Measurements from ENCODE around the gene BRF1. TPM values are rescaled to one million over a fixed set of nuclear protein-coding genes. Genes with fewer than 3 reads are reported as not detected.

The BRF1 gene
- total RNA-seq, 1 experiment from 2014 or later = 41.2 TPM

GRCh38 chr14:105255021-105255507, 45.7 kb downstream of the BRF1 start (continued):
- TF ChIP-seq ATF3 (IDR thresholded peaks at IDR 0.05) = no peak
- TF ChIP-seq CBX3 (IDR thresholded peaks at IDR 0.05; ENCODE audit: low read depth) = no peak
- no peak for TF ChIP-seq TCF7L2 (IDR thresholded peaks at IDR 0.05; ENCODE audit: borderline replicate concordance, extremely low read depth, insufficient read depth, insufficient read length)
- no peak for TF ChIP-seq REST (IDR thresholded peaks at IDR 0.05; ENCODE audit: low read depth)
- TF ChIP-seq ZFX (IDR thresholded peaks at IDR 0.05) = no peak
- no peak for TF ChIP-seq YY1 (IDR thresholded peaks at IDR 0.05; ENCODE audit: extremely low read depth, insufficient replicate concordance, low read depth, low read length)
- no peak for TF ChIP-seq ELF1 (IDR thresholded peaks at IDR 0.05; ENCODE audit: borderline replicate concordance, low read depth)

- POLR2A ChIA-PET = no interaction called here
- intact Hi-C loops (cut with micrococcal nuclease) = no loop called here
- no peak overlapping the region for H2AFZ ChIP-seq (ENCODE audit: low read depth, low read length, poor library complexity, severe bottlenecking)
- H3K27ac ChIP-seq (ENCODE audit: low read depth, low read length) = no peak overlapping the region
- H3K36me3 ChIP-seq (ENCODE audit: control insufficient read depth in 1 of 2, insufficient read depth in 2 of 2, low read length in 2 of 2) = peaks cover 0 to 10% of the 10 kb centered on the region in 2 experiments; a peak in 2 of 4 replicates
- ATAC-seq = no peak
- no peaks in the 10 kb centered on the region for H3K9me3 ChIP-seq (ENCODE audit: control insufficient read depth in 1 of 2, insufficient read depth in 1 of 2, low read depth in 1 of 2, low read length in 2 of 2)
- H3K4me3 ChIP-seq (replicated peaks in 1 of 2; ENCODE audit: low read depth in 1 of 2, low read length in 2 of 2) = no peak overlapping the region
- H3K4me2 ChIP-seq (ENCODE audit: low read length) = no peak overlapping the region
- no peaks in the 10 kb centered on the region for H3K27me3 ChIP-seq (ENCODE audit: insufficient read depth, low read length)
- RAD21 ChIA-PET (ENCODE audit: low non-redundant PET in 1 of 2, low total read pairs in 2 of 2, uncharacterized antibody in 2 of 2, unreplicated experiment in 2 of 2) = no interaction called here
- peaks cover 0 to 9% of the 10 kb centered on the region in 2 experiments; a peak in 1 of 4 replicates for H3K4me1 ChIP-seq (ENCODE audit: control insufficient read depth in 1 of 2, insufficient read depth in 2 of 2, low read length in 2 of 2)
- no peak for DNase-seq (ENCODE audit: low read depth, low spot score)
- BruUV-seq (replicated peaks) = no TSS peak
- no peaks in the 10 kb centered on the region for H4K20me1 ChIP-seq (ENCODE audit: insufficient read depth)
- H3K79me2 ChIP-seq (ENCODE audit: insufficient read depth, low read length) = peaks cover 21% of the 10 kb centered on the region; the same call in 1 of the 2 replicates
- H3K9me2 ChIP-seq (ENCODE audit: insufficient read depth) = no peaks in the 10 kb centered on the region
- TF ChIP-seq MAX (IDR thresholded peaks at IDR 0.05) (no peak), POLR2AphosphoS5 (IDR thresholded peaks at IDR 0.05; ENCODE audit: low read depth, low read length) (no peak), ELF1 (IDR thresholded peaks at IDR 0.05; ENCODE audit: borderline replicate concordance, low read depth) (no peak), SIN3A (IDR thresholded peaks at IDR 0.05; ENCODE audit: low read depth) (no peak), CBX3 (IDR thresholded peaks at IDR 0.05; ENCODE audit: low read depth) (no peak), ZNF274 (IDR thresholded peaks at IDR 0.05; ENCODE audit: low read depth, low read length) (no peak), POLR2A (IDR thresholded peaks at IDR 0.05; ENCODE audit: borderline replicate concordance, extremely low read depth, insufficient read depth, insufficient read length) (no peak), TCF7L2 (IDR thresholded peaks at IDR 0.05; ENCODE audit: borderline replicate concordance, extremely low read depth, insufficient read depth, insufficient read length) (no peak), EZH2phosphoT487 (IDR thresholded peaks at IDR 0.05; ENCODE audit: borderline replicate concordance) (no peak), REST (IDR thresholded peaks at IDR 0.05; ENCODE audit: low read depth) (no peak), FOSL1 (IDR thresholded peaks at IDR 0.05; ENCODE audit: low read depth) (no peak), RAD21 (IDR thresholded peaks at IDR 0.05; ENCODE audit: low read depth) (no peak), CEBPB (IDR thresholded peaks at IDR 0.05; ENCODE audit: low read depth) (no peak), ZFX (IDR thresholded peaks at IDR 0.05) (no peak), EGR1 (IDR thresholded peaks at IDR 0.05; ENCODE audit: low read depth) (no peak)
- H3K9ac ChIP-seq (ENCODE audit: low read length) = no peak overlapping the region
- CTCF ChIA-PET = no interaction called here
Observed at GRCh38 chr14:105253329-105253682, 47.5 kb downstream of the BRF1 start.

Measured in HCT116 (cell line).